ENCODE data around the gene KIRREL3.

- TF ChIP-seq EZH2 (IDR thresholded peaks at IDR 0.05) (no peak), FOXP2 (optimal IDR thresholded peaks at IDR 0.05; ENCODE audit: control extremely low read depth, extremely low read length, insufficient read depth) (no peak)
These were observed 404.1 kb downstream of the KIRREL3 start for GRCh38 chr11:126596474-126596873.

Data from SK-N-MC (cell line).